T-helper 2 cell treated with Interferon-gamma antibody and Interleukin-4, amounts not matched to agents 5 μg/mL and 100 μg/mL, for 36 hours (primary cell): ENCODE results near the gene GRID2.

Experiments used
- DNase-seq: peaks from one replicate; pipeline ENCODE4 v3.0.0; 2021; ENCODE audit warnings: low spot score
- H3K27ac Mint-ChIP-seq: one replicate; pipeline ENCODE4 v1.8.0; 2021; ENCODE audit warnings: mild to moderate bottlenecking, mixed read lengths
- H3K27me3 Mint-ChIP-seq: one replicate; pipeline ENCODE4 v1.8.0; 2021; ENCODE audit warnings: low read depth, mixed read lengths
- H3K36me3 Mint-ChIP-seq: one replicate; pipeline ENCODE4 v1.8.0; 2021; ENCODE audit warnings: low read depth, mixed read lengths
- H3K4me1 Mint-ChIP-seq: one replicate; pipeline ENCODE4 v1.8.0; 2021; ENCODE audit warnings: low read depth, mixed read lengths
- H3K4me3 Mint-ChIP-seq: one replicate; pipeline ENCODE4 v1.8.0; 2022; ENCODE audit warnings: mild to moderate bottlenecking, moderate library complexity, mixed read lengths
- H3K9me3 Mint-ChIP-seq: one replicate; pipeline ENCODE4 v1.8.0; 2021; ENCODE audit warnings: mixed read lengths

Gene GRID2

GRCh38 chr4:92488496-92488895 lies 184.7 kb downstream of the GRID2 start:
- peaks cover 5% of the 10 kb centered on the region for H3K9me3 Mint-ChIP-seq
- DNase-seq: no peak
- H3K27ac Mint-ChIP-seq: no peak overlapping the region
- H3K27me3 Mint-ChIP-seq: no peaks in the 10 kb centered on the region
- no peaks in the 10 kb centered on the region for H3K36me3 Mint-ChIP-seq
- H3K4me3 Mint-ChIP-seq: no peak overlapping the region
- no peaks in the 10 kb centered on the region for H3K4me1 Mint-ChIP-seq

- DNase-seq: no peak
- Mint-ChIP-seq H3K27me3 (no peaks in the 10 kb centered on the region), H3K4me3 (no peak overlapping the region), H3K27ac (no peak overlapping the region), H3K9me3 (peaks cover 6% of the 10 kb centered on the region), H3K36me3 (no peaks in the 10 kb centered on the region), H3K4me1 (no peaks in the 10 kb centered on the region)
Measured at GRCh38 chr4:92497141-92497540, 193.4 kb downstream of the GRID2 start.

GRCh38 chr4:92501456-92501855 lies 197.7 kb downstream of the GRID2 start:
- H3K27me3 Mint-ChIP-seq: no peaks in the 10 kb centered on the region
- no peak overlapping the region for H3K27ac Mint-ChIP-seq
- no peak overlapping the region for H3K4me3 Mint-ChIP-seq
- DNase-seq: no peak
- peaks cover 6% of the 10 kb centered on the region for H3K9me3 Mint-ChIP-seq
- H3K4me1 Mint-ChIP-seq: no peaks in the 10 kb centered on the region
- no peaks in the 10 kb centered on the region for H3K36me3 Mint-ChIP-seq

- H3K36me3 Mint-ChIP-seq: no peaks in the 10 kb centered on the region
- no peaks in the 10 kb centered on the region for H3K27me3 Mint-ChIP-seq
- no peaks in the 10 kb centered on the region for H3K4me1 Mint-ChIP-seq
- H3K9me3 Mint-ChIP-seq: peaks cover 13% of the 10 kb centered on the region
- no peak for DNase-seq
- no peak overlapping the region for H3K4me3 Mint-ChIP-seq
- H3K27ac Mint-ChIP-seq: no peak overlapping the region
Measured at GRCh38 chr4:92506933-92507332, 203.2 kb downstream of the GRID2 start.

GRCh38 chr4:92514627-92515026 lies 210.9 kb downstream of the GRID2 start:
- Mint-ChIP-seq H3K9me3 (peaks cover 6% of the 10 kb centered on the region), H3K36me3 (no peaks in the 10 kb centered on the region), H3K27ac (no peak overlapping the region), H3K4me1 (no peaks in the 10 kb centered on the region), H3K4me3 (no peak overlapping the region), H3K27me3 (no peaks in the 10 kb centered on the region)
- no peak for DNase-seq

- Mint-ChIP-seq H3K27ac (no peak overlapping the region), H3K27me3 (no peaks in the 10 kb centered on the region), H3K4me1 (no peaks in the 10 kb centered on the region)
Measured at GRCh38 chr4:92516450-92516849, 212.7 kb downstream of the GRID2 start.

GRCh38 chr4:92519727-92520126 lies 216.0 kb downstream of the GRID2 start:
- no peak overlapping the region for H3K27ac Mint-ChIP-seq
- DNase-seq: no peak
- no peaks in the 10 kb centered on the region for H3K4me1 Mint-ChIP-seq
- peaks cover 4% of the 10 kb centered on the region for H3K9me3 Mint-ChIP-seq
- no peaks in the 10 kb centered on the region for H3K27me3 Mint-ChIP-seq
- H3K4me3 Mint-ChIP-seq: no peak overlapping the region
- no peaks in the 10 kb centered on the region for H3K36me3 Mint-ChIP-seq

More at GRCh38 chr4:92516450-92516849, 212.7 kb downstream of the GRID2 start:
- no peak for DNase-seq
- Mint-ChIP-seq H3K9me3 (peaks cover 4% of the 10 kb centered on the region), H3K36me3 (no peaks in the 10 kb centered on the region), H3K4me3 (no peak overlapping the region)

- DNase-seq: no peak
- H3K4me3 Mint-ChIP-seq: no peak overlapping the region
- no peaks in the 10 kb centered on the region for H3K4me1 Mint-ChIP-seq
- H3K9me3 Mint-ChIP-seq: peaks cover 4% of the 10 kb centered on the region
- H3K27me3 Mint-ChIP-seq: no peaks in the 10 kb centered on the region
- H3K36me3 Mint-ChIP-seq: no peaks in the 10 kb centered on the region
- H3K27ac Mint-ChIP-seq: no peak overlapping the region
Measured at GRCh38 chr4:92520563-92520962, 216.8 kb downstream of the GRID2 start.

- Mint-ChIP-seq H3K27ac (no peak overlapping the region), H3K4me1 (no peaks in the 10 kb centered on the region), H3K36me3 (no peaks in the 10 kb centered on the region), H3K27me3 (no peaks in the 10 kb centered on the region), H3K4me3 (no peak overlapping the region), H3K9me3 (peaks cover 4% of the 10 kb centered on the region)
- no peak for DNase-seq
Measured at GRCh38 chr4:92521941-92522340, 218.2 kb downstream of the GRID2 start.

- H3K27me3 Mint-ChIP-seq: no peaks in the 10 kb centered on the region
- H3K9me3 Mint-ChIP-seq: peaks cover 4% of the 10 kb centered on the region
- no peaks in the 10 kb centered on the region for H3K36me3 Mint-ChIP-seq
- DNase-seq: no peak
- H3K4me1 Mint-ChIP-seq: no peaks in the 10 kb centered on the region
- H3K27ac Mint-ChIP-seq: no peak overlapping the region
- H3K4me3 Mint-ChIP-seq: no peak overlapping the region
Measured at GRCh38 chr4:92522356-92522755, 218.6 kb downstream of the GRID2 start.

- Mint-ChIP-seq H3K4me1 (no peaks in the 10 kb centered on the region), H3K27me3 (no peaks in the 10 kb centered on the region), H3K27ac (no peak overlapping the region), H3K4me3 (no peak overlapping the region), H3K9me3 (peaks cover 7% of the 10 kb centered on the region), H3K36me3 (no peaks in the 10 kb centered on the region)
- DNase-seq: no peak
Measured at GRCh38 chr4:92524131-92524530, 220.4 kb downstream of the GRID2 start.

- Mint-ChIP-seq H3K27ac (no peak overlapping the region), H3K9me3 (peaks cover 5% of the 10 kb centered on the region), H3K36me3 (no peaks in the 10 kb centered on the region), H3K4me1 (no peaks in the 10 kb centered on the region), H3K27me3 (no peaks in the 10 kb centered on the region), H3K4me3 (no peak overlapping the region)
- no peak for DNase-seq
Measured at GRCh38 chr4:92528541-92528940, 224.8 kb downstream of the GRID2 start.

GRCh38 chr4:92529510-92529909 lies 225.7 kb downstream of the GRID2 start:
- Mint-ChIP-seq H3K4me3 (no peak overlapping the region), H3K9me3 (peaks cover 5% of the 10 kb centered on the region), H3K4me1 (no peaks in the 10 kb centered on the region), H3K27ac (no peak overlapping the region), H3K36me3 (no peaks in the 10 kb centered on the region), H3K27me3 (no peaks in the 10 kb centered on the region)
- DNase-seq: no peak

- no peak overlapping the region for H3K27ac Mint-ChIP-seq
- no peaks in the 10 kb centered on the region for H3K36me3 Mint-ChIP-seq
- no peak overlapping the region for H3K4me3 Mint-ChIP-seq
- no peaks in the 10 kb centered on the region for H3K4me1 Mint-ChIP-seq
- no peak for DNase-seq
- H3K27me3 Mint-ChIP-seq: no peaks in the 10 kb centered on the region
- no peaks in the 10 kb centered on the region for H3K9me3 Mint-ChIP-seq
Measured at GRCh38 chr4:92535599-92535998, 231.8 kb downstream of the GRID2 start.

- peaks cover 12% of the 10 kb centered on the region for H3K9me3 Mint-ChIP-seq
- H3K27me3 Mint-ChIP-seq: no peaks in the 10 kb centered on the region
- no peak for DNase-seq
- H3K4me3 Mint-ChIP-seq: no peak overlapping the region
- no peaks in the 10 kb centered on the region for H3K4me1 Mint-ChIP-seq
- no peaks in the 10 kb centered on the region for H3K36me3 Mint-ChIP-seq
- no peak overlapping the region for H3K27ac Mint-ChIP-seq
Measured at GRCh38 chr4:92551616-92552015, 247.8 kb downstream of the GRID2 start.
